GM06990 (cell line): ENCODE data around the gene INPPL1.

Experiments used
- DNase-seq: peaks from one replicate; pipeline ENCODE4 v3.0.0-alpha.2; 2011; ENCODE audit not compliant: insufficient read length; ENCODE audit errors: extremely low read depth
- H3K27me3 ChIP-seq: replicated peaks from 2 replicates; pipeline ENCODE4 v1.6.0; 2011; ENCODE audit warnings: low read length; ENCODE audit not compliant: control insufficient read depth, insufficient read depth
- H3K36me3 ChIP-seq: 2 replicates; pipeline ENCODE4 v1.5.1; 2011; ENCODE audit warnings: low read length; ENCODE audit not compliant: control insufficient read depth, insufficient read depth
- H3K4me3 ChIP-seq: replicated peaks from 2 replicates; pipeline ENCODE4 v1.5.1; 2011; ENCODE audit warnings: low read depth, mild to moderate bottlenecking, control low read depth, low read length
- TF ChIP-seq, protein P1 (sequence below): IDR thresholded peaks from 2 replicates; pipeline ENCODE4 v1.5.1; 2011; ENCODE audit warnings: low read length, control low read depth, mild to moderate bottlenecking, inconsistent platforms; ENCODE audit not compliant: insufficient read depth, poor library complexity, severe bottlenecking

The INPPL1 gene

GRCh38 chr11:72239313-72239848, 14.8 kb downstream of the INPPL1 start:
- peak; percentile 48 for DNase-seq
- peaks cover 2% of the 10 kb centered on the region for H3K27me3 ChIP-seq
- H3K4me3 ChIP-seq: no peak overlapping the region

GRCh38 chr11:72239849-72240460, 15.4 kb downstream of the INPPL1 start:
- H3K27me3 ChIP-seq: peaks cover 2% of the 10 kb centered on the region
- TF ChIP-seq, protein P1, sequence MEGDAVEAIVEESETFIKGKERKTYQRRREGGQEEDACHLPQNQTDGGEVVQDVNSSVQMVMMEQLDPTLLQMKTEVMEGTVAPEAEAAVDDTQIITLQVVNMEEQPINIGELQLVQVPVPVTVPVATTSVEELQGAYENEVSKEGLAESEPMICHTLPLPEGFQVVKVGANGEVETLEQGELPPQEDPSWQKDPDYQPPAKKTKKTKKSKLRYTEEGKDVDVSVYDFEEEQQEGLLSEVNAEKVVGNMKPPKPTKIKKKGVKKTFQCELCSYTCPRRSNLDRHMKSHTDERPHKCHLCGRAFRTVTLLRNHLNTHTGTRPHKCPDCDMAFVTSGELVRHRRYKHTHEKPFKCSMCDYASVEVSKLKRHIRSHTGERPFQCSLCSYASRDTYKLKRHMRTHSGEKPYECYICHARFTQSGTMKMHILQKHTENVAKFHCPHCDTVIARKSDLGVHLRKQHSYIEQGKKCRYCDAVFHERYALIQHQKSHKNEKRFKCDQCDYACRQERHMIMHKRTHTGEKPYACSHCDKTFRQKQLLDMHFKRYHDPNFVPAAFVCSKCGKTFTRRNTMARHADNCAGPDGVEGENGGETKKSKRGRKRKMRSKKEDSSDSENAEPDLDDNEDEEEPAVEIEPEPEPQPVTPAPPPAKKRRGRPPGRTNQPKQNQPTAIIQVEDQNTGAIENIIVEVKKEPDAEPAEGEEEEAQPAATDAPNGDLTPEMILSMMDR: no peak
- DNase-seq: no peak
- H3K4me3 ChIP-seq: no peak overlapping the region
- peaks cover 21% of the 10 kb centered on the region for H3K36me3 ChIP-seq

More at GRCh38 chr11:72239313-72239848, 14.8 kb downstream of the INPPL1 start:
- H3K36me3 ChIP-seq: peaks cover 24% of the 10 kb centered on the region
- TF ChIP-seq, protein P1: no peak

GRCh38 chr11:72240461-72241290, 16.1 kb downstream of the INPPL1 start:
- Histone ChIP-seq H3K4me3 (no peak overlapping the region), H3K36me3 (peaks cover 14% of the 10 kb centered on the region), H3K27me3 (peaks cover 2% of the 10 kb centered on the region)
- no peak for DNase-seq
- TF ChIP-seq, protein P1: no peak

GRCh38 chr11:72241291-72241781, 16.8 kb downstream of the INPPL1 start:
- TF ChIP-seq, protein P1: no peak
- no peak overlapping the region for H3K4me3 ChIP-seq
- no peak for DNase-seq
- H3K36me3 ChIP-seq: peaks cover 14% of the 10 kb centered on the region
- peaks cover 3% of the 10 kb centered on the region for H3K27me3 ChIP-seq

GRCh38 chr11:72242141-72242540, 17.6 kb downstream of the INPPL1 start:
- H3K4me3 ChIP-seq: no peak overlapping the region
- peaks cover 12% of the 10 kb centered on the region for H3K36me3 ChIP-seq
- DNase-seq: no peak
- peaks cover 3% of the 10 kb centered on the region for H3K27me3 ChIP-seq
- TF ChIP-seq, protein P1: no peak
